Measurements from ENCODE around the gene APLP1. TPM values are rescaled to one million over a fixed set of nuclear protein-coding genes. Genes with fewer than 3 reads are reported as not detected.
A peak's percentile ranks its signal among the peaks of the same experiment; 100 is the strongest.
"Not testable (repeated sequence)": the region's sequence is repeated elsewhere in the genome, so short reads cannot be mapped to it uniquely, and the experiment has no call there.

The APLP1 gene
- total and polyA plus RNA-seq, 5 donors = 18.0 to 33.2 (median 21.4) TPM

- Histone ChIP-seq H3K4me1 (ENCODE audit: control insufficient read depth, insufficient read depth, low read length) (no peaks in the 10 kb centered on the region), H3K27ac (ENCODE audit: low read length) (no peak overlapping the region), H3K9me3 (ENCODE audit: control insufficient read depth, low read length) (no peaks in the 10 kb centered on the region), H3K27me3 (ENCODE audit: control insufficient read depth, insufficient read depth) (no peaks in the 10 kb centered on the region), H3K4me3 (ENCODE audit: low read length) (no peak overlapping the region)
- peak in 1 of 3 donors; percentile 27 for DNase-seq
- WGBS = 90% methylated on average over 6 of the region's 6 CpGs
- no peak for ATAC-seq
- intact Hi-C loops (cut with DNase I) = loop anchor here in 1 of 4 donors (10.0 kb wide), 1 partner anchor 50 kb away; the partner anchor contains the start of gene LRFN3
These were observed 16.9 kb downstream of the APLP1 start for GRCh38 chr19:35885225-35885738.

DNA sequence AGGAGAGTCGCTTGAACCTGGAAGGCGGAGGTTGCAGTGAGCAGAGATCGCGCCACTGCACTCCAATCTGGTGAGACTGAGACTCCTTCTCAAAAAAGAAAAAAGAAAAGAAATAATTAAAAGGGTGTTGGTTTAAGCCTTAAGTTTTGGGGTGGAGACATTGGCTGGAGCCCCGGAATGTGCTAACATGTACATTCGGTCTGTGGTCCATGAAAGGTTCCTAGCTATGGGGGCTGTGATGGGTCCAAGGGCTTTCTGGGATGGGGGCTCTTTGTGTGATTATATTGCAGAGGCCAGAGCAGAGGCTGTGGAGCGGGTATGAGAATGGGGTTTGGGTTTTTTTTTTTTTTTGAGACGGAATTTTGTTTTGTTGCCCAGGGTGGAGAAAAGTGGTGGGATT is 17.5 kb downstream of the APLP1 start:
- intact Hi-C loops (cut with DNase I) = loop anchor here in 1 of 4 donors (10.0 kb wide), 1 partner anchor 49 kb away; the partner anchor contains the start of gene LRFN3
- ATAC-seq (no peak), DNase-seq (no peak)
- 95% methylated on average over 8 of the region's 8 CpGs for WGBS
- Histone ChIP-seq H3K9me3 (ENCODE audit: control insufficient read depth, low read length) (no peaks in the 10 kb centered on the region), H3K27me3 (ENCODE audit: control insufficient read depth, insufficient read depth) (no peaks in the 10 kb centered on the region), H3K4me1 (ENCODE audit: control insufficient read depth, insufficient read depth, low read length) (no peaks in the 10 kb centered on the region), H3K4me3 (ENCODE audit: low read length) (no peak overlapping the region), H3K27ac (ENCODE audit: low read length) (no peak overlapping the region)

- DNase-seq (no peak), ATAC-seq (no peak)
- Histone ChIP-seq H3K27ac (ENCODE audit: low read length) (no peak overlapping the region), H3K4me3 (ENCODE audit: low read length) (no peak overlapping the region), H3K27me3 (ENCODE audit: control insufficient read depth, insufficient read depth) (no peaks in the 10 kb centered on the region), H3K9me3 (ENCODE audit: control insufficient read depth, low read length) (no peaks in the 10 kb centered on the region), H3K4me1 (ENCODE audit: control insufficient read depth, insufficient read depth, low read length) (no peaks in the 10 kb centered on the region)
- 90% methylated on average over 5 of the region's 5 CpGs for WGBS
- intact Hi-C loops (cut with DNase I) = loop anchor here in 1 of 4 donors (10.0 kb wide), 1 partner anchor 48 kb away; the partner anchor contains the start of gene LRFN3
These were observed 18.8 kb downstream of the APLP1 start for GRCh38 chr19:35887197-35887596.

GRCh38 chr19:35888398-35888797 is 20.0 kb downstream of the APLP1 start:
- intact Hi-C loops (cut with DNase I) = loop anchor here in 1 of 4 donors (10.0 kb wide), 1 partner anchor 46 kb away; the partner anchor contains the start of gene LRFN3
- H3K27ac ChIP-seq (ENCODE audit: low read length) = no peak overlapping the region

DNA sequence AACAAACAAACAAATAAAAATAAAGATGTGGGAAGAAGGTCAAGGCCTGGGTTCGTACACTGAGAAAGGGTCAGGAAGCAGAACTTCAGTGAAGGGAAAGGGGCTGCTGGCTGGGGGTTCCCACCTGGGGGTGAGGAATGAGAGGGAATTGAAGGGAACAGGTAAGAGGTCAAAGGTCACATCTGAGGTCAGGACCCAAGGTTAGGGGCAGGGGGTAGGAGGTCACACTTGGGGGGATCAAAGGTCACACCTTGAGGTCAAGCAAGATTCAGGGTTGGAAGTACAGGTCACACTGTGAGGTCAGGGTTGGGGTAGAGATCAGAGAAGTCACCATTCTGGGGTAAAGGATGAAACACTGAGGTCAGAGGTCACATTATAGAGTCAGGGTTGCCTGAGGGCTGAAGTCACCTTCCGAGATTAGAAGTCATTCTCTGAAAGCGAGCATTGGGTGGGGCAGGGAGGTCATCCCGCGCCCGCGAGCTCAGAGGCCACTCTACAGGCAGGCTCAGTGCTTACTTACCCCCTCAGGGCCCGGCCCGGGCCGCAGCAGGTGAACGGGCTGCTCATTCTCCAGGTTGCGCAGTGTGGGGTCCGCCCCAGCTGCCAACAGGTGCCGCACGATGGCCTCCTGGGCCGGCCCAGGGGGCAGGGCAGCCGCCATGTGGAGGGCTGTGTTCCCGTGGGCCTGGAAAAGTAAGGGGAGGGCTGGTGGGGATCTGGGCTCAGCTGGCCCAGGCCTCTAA is 21.2 kb downstream of the APLP1 start:
- ATAC-seq (peak; percentile 24 to 32), DNase-seq (peak in 2 of 3 donors; percentile 11 to 28)
- H3K4me3 ChIP-seq (ENCODE audit: low read length) = no peak overlapping the region
- no peaks in the 10 kb centered on the region for H3K27me3 ChIP-seq (ENCODE audit: control insufficient read depth, insufficient read depth)
- H3K4me1 ChIP-seq (ENCODE audit: control insufficient read depth, insufficient read depth, low read length) = no peaks in the 10 kb centered on the region
- intact Hi-C loops (cut with DNase I) = loop anchor here in 1 of 4 donors (10.0 kb wide), 1 partner anchor 45 kb away; the partner anchor contains the start of gene LRFN3
- no peaks in the 10 kb centered on the region for H3K9me3 ChIP-seq (ENCODE audit: control insufficient read depth, low read length)
- WGBS = 93% methylated on average over 18 of the region's 18 CpGs
- no peak overlapping the region for H3K27ac ChIP-seq (ENCODE audit: low read length)

More at GRCh38 chr19:35888398-35888797, 20.0 kb downstream of the APLP1 start:
- Histone ChIP-seq H3K9me3 (ENCODE audit: control insufficient read depth, low read length) (no peaks in the 10 kb centered on the region), H3K4me3 (ENCODE audit: low read length) (no peak overlapping the region), H3K4me1 (ENCODE audit: control insufficient read depth, insufficient read depth, low read length) (no peaks in the 10 kb centered on the region), H3K27me3 (ENCODE audit: control insufficient read depth, insufficient read depth) (no peaks in the 10 kb centered on the region)
- DNase-seq = peak in 1 of 3 donors; percentile 2
- WGBS = 93% methylated on average over 9 of the region's 9 CpGs
- ATAC-seq = no peak

- peak in 1 of 3 donors; percentile 54 for DNase-seq
- WGBS = 92% methylated on average over 13 of the region's 13 CpGs
These were observed 21.8 kb downstream of the APLP1 start for GRCh38 chr19:35890113-35890650.

DNA sequence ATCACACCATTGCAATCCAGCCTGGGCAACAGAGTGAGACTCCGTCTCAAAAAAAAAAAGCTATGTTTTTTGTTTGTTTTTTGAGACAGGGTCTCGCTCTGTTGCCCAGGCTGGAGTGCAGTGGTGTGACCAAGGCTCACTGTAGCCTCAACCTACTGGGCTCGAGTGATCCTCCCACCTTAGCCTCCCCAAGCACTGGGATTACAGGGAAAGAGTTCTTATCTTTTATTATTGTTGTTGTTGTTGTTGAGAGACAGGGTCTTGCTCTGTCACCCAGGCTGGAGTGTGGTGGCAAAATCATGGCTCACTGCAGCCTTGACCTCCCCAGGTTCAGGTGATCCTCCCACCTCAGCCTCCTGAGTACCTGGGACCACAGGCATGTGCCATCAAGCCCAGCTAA is 23.4 kb downstream of the APLP1 start:
- H3K27ac ChIP-seq (ENCODE audit: low read length); H3K9me3 ChIP-seq (ENCODE audit: control insufficient read depth, low read length); intact Hi-C loops (cut with DNase I); H3K4me1 ChIP-seq (ENCODE audit: control insufficient read depth, insufficient read depth, low read length); H3K4me3 ChIP-seq (ENCODE audit: low read length); H3K27me3 ChIP-seq (ENCODE audit: control insufficient read depth, insufficient read depth); ATAC-seq: not testable (repeated sequence)
- 94% methylated on average over 3 of the region's 3 CpGs for WGBS
- DNase-seq = peak in 2 of 3 donors; percentile 9 to 10

More at GRCh38 chr19:35890113-35890650, 21.8 kb downstream of the APLP1 start:
- no peaks in the 10 kb centered on the region for H3K27me3 ChIP-seq (ENCODE audit: control insufficient read depth, insufficient read depth)
- no peaks in the 10 kb centered on the region for H3K9me3 ChIP-seq (ENCODE audit: control insufficient read depth, low read length)
- intact Hi-C loops (cut with DNase I) = no loop called here
- no peak overlapping the region for H3K4me3 ChIP-seq (ENCODE audit: low read length)
- no peaks in the 10 kb centered on the region for H3K4me1 ChIP-seq (ENCODE audit: control insufficient read depth, insufficient read depth, low read length)
- no peak overlapping the region for H3K27ac ChIP-seq (ENCODE audit: low read length)
- ATAC-seq = peak in 1 of 2 donors; percentile 12

- Histone ChIP-seq H3K4me3 (ENCODE audit: low read length) (no peak overlapping the region), H3K27me3 (ENCODE audit: control insufficient read depth, insufficient read depth) (no peaks in the 10 kb centered on the region), H3K9me3 (ENCODE audit: control insufficient read depth, low read length) (no peaks in the 10 kb centered on the region), H3K27ac (ENCODE audit: low read length) (no peak overlapping the region), H3K4me1 (ENCODE audit: control insufficient read depth, insufficient read depth, low read length) (no peaks in the 10 kb centered on the region)
- ATAC-seq = no peak
- peak in 2 of 3 donors; percentile 1 to 2 for DNase-seq
- intact Hi-C loops (cut with DNase I) = no loop called here
- 96% methylated on average over 2 of the region's 2 CpGs for WGBS
These were observed 26.0 kb downstream of the APLP1 start for GRCh38 chr19:35894342-35894741.

GRCh38 chr19:35895911-35896642 is 27.7 kb downstream of the APLP1 start:
- DNase-seq = peak in 1 of 3 donors; percentile 37
- H3K27ac ChIP-seq (ENCODE audit: low read length) = no peak overlapping the region
- no peak for ATAC-seq
- H3K9me3 ChIP-seq (ENCODE audit: control insufficient read depth, low read length) = no peaks in the 10 kb centered on the region
- intact Hi-C loops (cut with DNase I) = loop anchor here in 1 of 4 donors (5.0 kb wide), 1 partner anchor 36 kb away; no protein-coding TSS in a partner anchor
- no peaks in the 10 kb centered on the region for H3K4me1 ChIP-seq (ENCODE audit: control insufficient read depth, insufficient read depth, low read length)
- H3K4me3 ChIP-seq (ENCODE audit: low read length) = no peak overlapping the region
- H3K27me3 ChIP-seq (ENCODE audit: control insufficient read depth, insufficient read depth) = no peaks in the 10 kb centered on the region
- WGBS = 90% methylated on average over 21 of the region's 21 CpGs

GRCh38 chr19:35896643-35897040 is 28.3 kb downstream of the APLP1 start:
- intact Hi-C loops (cut with DNase I) = loop anchor here in 1 of 4 donors (5.0 kb wide), 1 partner anchor 36 kb away; no protein-coding TSS in a partner anchor
- DNase-seq (peak in 1 of 3 donors; percentile 51), ATAC-seq (no peak)
- H3K9me3 ChIP-seq (ENCODE audit: control insufficient read depth, low read length) = no peaks in the 10 kb centered on the region
- 93% methylated on average over 13 of the region's 13 CpGs for WGBS
- H3K4me3 ChIP-seq (ENCODE audit: low read length) = no peak overlapping the region
- no peak overlapping the region for H3K27ac ChIP-seq (ENCODE audit: low read length)
- H3K27me3 ChIP-seq (ENCODE audit: control insufficient read depth, insufficient read depth) = no peaks in the 10 kb centered on the region
- no peaks in the 10 kb centered on the region for H3K4me1 ChIP-seq (ENCODE audit: control insufficient read depth, insufficient read depth, low read length)

Measured in right cardiac atrium (tissue), 5 donors.